GM18526 (cell line): ENCODE results near the gene NNT.

Source experiments
- POLR2A ChIP-seq: IDR thresholded peaks from 3 replicates; pipeline ENCODE4 v1.6.1; 2011; ENCODE audit not compliant: insufficient read length; ENCODE audit errors: extremely low read depth

NNT gene

DNA sequence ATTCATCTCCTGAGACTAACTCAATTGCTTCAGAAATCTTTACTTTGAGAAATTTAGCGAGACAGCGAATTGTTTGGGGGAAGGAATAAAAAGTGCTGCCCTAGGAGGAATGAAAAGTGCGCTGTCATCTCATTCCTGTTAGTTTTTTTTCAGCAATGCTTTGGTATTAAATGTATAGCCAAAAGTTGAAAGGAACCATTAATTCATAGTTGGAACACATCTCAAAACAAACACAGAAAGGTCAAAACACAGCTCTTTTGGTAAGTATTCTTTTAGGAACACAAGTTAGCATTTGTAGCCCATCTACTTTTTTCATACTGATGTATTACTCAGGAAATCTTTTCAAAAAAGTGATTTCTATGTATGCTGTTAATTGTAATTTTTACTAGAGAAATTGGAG is 109.1 kb downstream of the NNT start:
- TF ChIP-seq POLR2A: no peak

DNA sequence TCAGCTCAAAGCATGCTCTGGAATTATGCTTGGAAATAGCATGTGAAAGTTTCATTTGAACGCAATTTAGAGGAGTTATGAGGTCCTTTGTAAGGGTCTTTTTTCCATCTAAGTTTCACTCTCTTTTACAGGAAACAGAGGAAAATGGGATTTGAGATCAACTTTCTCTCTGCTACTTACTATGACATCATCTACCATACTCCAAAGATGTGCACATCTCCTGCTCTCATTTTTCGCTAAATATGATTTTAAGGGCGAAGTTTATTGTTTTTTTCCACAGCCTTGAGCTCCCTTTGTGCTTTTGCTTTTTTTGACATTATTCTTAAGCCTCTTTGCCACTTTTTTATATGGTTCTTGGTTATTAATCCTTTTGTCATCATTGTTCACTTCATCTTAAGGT is 125.6 kb downstream of the NNT start:
- TF ChIP-seq POLR2A: no peak

DNA sequence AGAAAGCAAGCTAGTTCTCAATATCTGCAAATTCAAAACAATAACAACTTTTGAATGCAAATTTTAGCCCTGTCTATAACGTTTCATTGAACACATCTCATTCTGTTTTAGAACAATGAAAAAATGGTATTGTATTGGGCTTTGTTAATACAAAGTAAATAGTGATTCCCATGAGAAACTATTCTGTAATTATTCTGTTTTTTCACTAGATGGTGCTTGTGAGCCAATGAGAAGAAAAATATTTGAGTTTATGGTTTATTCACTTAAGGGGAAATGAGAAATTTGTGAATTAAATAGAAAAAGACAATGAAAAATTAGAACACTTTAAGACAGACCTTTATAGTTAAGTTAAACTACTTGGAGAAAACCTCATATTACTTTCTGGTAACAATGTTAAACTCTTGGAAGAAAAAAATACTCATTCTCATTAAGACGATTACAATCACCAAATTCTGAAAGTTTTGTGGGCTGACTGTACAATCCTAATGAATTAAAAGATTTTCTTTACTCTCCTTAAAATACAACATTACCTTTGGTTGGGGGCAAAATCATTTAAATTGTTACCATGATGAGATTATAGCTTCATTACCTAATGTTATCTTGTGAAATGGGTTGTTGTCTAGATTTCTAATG is 127.0 kb downstream of the NNT start:
- no peak for TF ChIP-seq POLR2A

DNA sequence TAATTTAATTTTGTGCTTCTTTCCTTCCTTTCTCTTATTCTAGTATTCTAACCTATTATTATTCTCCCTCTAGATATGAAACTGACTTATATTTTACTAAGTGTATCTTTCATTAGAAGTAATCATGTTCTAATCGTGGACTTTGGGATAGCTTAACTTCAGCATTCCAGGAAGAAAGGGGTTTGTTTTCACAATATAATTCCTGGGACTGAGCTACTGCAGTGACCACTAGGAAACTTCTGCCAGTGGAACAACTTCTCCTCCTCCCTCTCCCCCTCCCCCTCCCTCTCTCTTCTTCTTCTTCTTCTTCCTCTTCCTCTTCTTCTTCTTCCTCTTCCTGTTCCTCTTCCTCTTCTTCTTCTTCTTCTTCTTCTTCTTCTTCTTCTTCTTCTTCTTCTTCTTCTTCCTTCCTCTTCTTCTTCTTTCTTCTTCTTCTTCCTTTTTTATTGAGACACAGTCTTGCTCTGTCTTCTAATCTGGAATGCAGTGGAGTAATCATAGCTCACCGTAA is 127.9 kb downstream of the NNT start:
- TF ChIP-seq POLR2A: no peak

DNA sequence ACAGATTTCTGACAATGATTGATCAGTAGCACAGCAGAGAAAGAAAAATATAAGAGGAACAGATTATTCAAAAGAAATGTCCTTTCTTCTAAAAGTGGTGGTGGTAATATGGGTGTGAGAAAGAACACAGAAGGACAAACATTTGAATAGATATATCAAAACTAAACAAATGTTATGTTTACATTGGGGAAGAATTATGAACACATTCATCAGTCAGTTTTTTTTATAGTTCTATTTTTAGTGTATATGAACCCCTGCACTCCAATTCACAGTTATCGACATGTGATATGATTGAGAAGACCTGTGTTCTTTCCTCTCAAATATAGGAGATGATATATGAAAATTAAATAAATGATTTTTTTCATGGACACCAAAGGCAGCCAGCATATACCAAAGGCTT is 128.6 kb downstream of the NNT start:
- TF ChIP-seq POLR2A: no peak

DNA sequence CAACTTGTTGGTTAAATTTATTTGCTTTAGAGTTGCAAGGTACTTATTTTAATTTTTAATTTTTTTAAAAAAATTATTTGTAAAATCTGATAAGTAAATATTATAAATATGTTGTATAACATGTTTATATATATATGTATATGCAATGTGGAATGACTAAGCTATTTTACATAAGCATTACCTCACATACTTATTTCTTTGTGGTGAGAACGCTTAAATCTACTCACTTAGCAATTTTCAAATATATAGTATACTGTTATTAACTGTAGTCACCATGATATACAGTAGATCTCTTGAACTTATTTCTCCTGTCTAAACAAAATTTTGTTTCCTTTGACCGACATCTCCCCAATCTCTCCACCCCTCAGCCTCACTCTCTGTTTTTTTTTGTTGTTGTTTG is 147.8 kb downstream of the NNT start:
- TF ChIP-seq POLR2A: no peak

DNA sequence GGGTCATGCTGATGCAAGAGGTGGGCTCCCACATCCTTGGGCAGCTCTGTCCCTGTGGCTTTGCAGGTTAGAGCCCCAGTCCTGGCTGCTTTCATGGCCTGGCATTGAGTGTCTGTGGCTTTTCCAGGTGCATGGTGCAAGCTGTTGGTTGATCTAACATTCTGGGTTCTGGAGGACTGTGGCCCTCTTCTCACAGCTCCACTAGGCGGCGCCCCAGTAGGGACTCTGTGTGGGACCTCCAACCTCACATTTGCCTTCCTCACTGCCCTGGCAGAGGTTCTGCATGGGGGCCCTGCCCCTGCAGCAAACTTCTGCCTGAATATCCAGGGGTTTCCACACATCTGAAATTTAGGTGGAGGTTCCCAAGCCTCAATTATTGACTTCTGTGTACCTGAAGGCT is 150.1 kb downstream of the NNT start:
- TF ChIP-seq POLR2A: no peak
